Activated CD4-positive, alpha-beta memory T cell treated with anti-CD3 and anti-CD28 coated beads for 36 hours (primary cell): ENCODE results near the gene HAUS2. TPM values are rescaled to one million over a fixed set of nuclear protein-coding genes. Genes with fewer than 3 reads are reported as not detected.
"Not testable (repeated sequence)": the region's sequence is repeated elsewhere in the genome, so short reads cannot be mapped to it uniquely, and the experiment has no call there.

Experiments used
- CTCF ChIA-PET: fragments of 350-600 bp; sonication (Branson Sonifier 250); formaldehyde crosslinking; loops from one replicate; lab custom pipeline; 2021; ENCODE audit warnings: antibody characterized with exemption, inconsistent platforms; lab: Charles Lee
- POLR2A ChIA-PET: fragments of 350-600 bp; sonication (Branson Sonifier 250); formaldehyde crosslinking; loops from one replicate; lab custom pipeline; 2021; ENCODE audit warnings: antibody characterized with exemption; lab: Charles Lee
- DNase-seq: peaks from one replicate; pipeline ENCODE4 v3.0.0-alpha.2; 2020
- H3K27ac Mint-ChIP-seq: one replicate; pipeline ENCODE4 v1.8.0; 2021; ENCODE audit warnings: mixed read lengths
- H3K27me3 Mint-ChIP-seq: one replicate; pipeline ENCODE4 v1.8.0; 2021; ENCODE audit warnings: mixed read lengths
- H3K36me3 Mint-ChIP-seq: one replicate; pipeline ENCODE4 v1.8.0; 2021; ENCODE audit warnings: mixed read lengths
- H3K4me1 Mint-ChIP-seq: one replicate; pipeline ENCODE4 v1.8.0; 2021; ENCODE audit warnings: low read depth, mixed read lengths
- H3K4me3 Mint-ChIP-seq: one replicate; pipeline ENCODE4 v1.8.0; 2021; ENCODE audit warnings: mild to moderate bottlenecking, mixed read lengths
- H3K9me3 Mint-ChIP-seq: one replicate; pipeline ENCODE4 v1.8.0; 2021; ENCODE audit warnings: mixed read lengths
- intact Hi-C: fragments of 100-400 bp; cut with micrococcal nuclease; formaldehyde crosslinking; loops from one replicate; pipeline ENCODE4 v1.15.1; 2023
- total RNA-seq, 2 experiments: library from RNA; stranded (reverse); gene quantifications; one replicate each; pipeline ENCODE4 v1.2.3, GENCODE V29; 2021

Gene HAUS2
- total RNA-seq, 2 experiments from 2014 or later = 44.9 to 45.1 TPM

GRCh38 chr15:42595626-42596240 lies 47.1 kb downstream of the HAUS2 start:
- intact Hi-C loops = no loop called here
- H3K9me3 Mint-ChIP-seq = no peaks in the 10 kb centered on the region
- H3K27ac Mint-ChIP-seq = no peak overlapping the region
- H3K36me3 Mint-ChIP-seq = no peaks in the 10 kb centered on the region
- no peak overlapping the region for H3K4me3 Mint-ChIP-seq
- no peaks in the 10 kb centered on the region for H3K4me1 Mint-ChIP-seq
- no peak for DNase-seq
- POLR2A ChIA-PET = no interaction called here
- no peaks in the 10 kb centered on the region for H3K27me3 Mint-ChIP-seq
- CTCF ChIA-PET = no interaction called here

GRCh38 chr15:42601316-42601715 lies 52.7 kb downstream of the HAUS2 start:
- H3K27ac Mint-ChIP-seq, H3K4me3 Mint-ChIP-seq, intact Hi-C loops, H3K27me3 Mint-ChIP-seq, CTCF ChIA-PET, H3K9me3 Mint-ChIP-seq, POLR2A ChIA-PET, H3K36me3 Mint-ChIP-seq, DNase-seq: not testable (repeated sequence)
- H3K4me1 Mint-ChIP-seq = peaks cover 14% of the 10 kb centered on the region

DNA sequence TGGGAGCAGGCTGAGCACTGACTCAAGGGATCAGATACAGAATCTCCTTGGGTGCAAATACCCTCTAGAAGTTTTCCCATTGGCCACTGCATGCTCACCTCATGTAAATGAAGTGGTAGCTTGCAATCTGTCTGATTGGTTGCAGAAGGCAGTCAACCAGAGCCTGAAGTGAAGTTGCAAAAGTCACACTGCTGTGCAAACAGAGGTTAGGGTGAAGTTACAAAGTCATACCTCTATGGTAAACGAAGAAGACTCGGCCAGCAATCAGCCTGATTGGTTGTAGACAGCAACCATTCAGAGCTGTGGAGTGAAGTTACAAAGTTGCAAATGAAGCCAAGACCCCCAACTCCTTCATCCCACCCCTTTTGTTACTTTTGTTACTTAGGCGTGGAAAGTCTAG lies 53.9 kb downstream of the HAUS2 start:
- ChIA-PET POLR2A (no interaction called here), CTCF (no interaction called here)
- no peak for DNase-seq
- Mint-ChIP-seq H3K36me3 (no peaks in the 10 kb centered on the region), H3K4me1 (peaks cover 14% of the 10 kb centered on the region), H3K4me3 (no peak overlapping the region), H3K27ac (no peak overlapping the region), H3K9me3 (no peaks in the 10 kb centered on the region), H3K27me3 (no peaks in the 10 kb centered on the region)
- intact Hi-C loops = no loop called here

- Mint-ChIP-seq H3K27ac (no peak overlapping the region), H3K27me3 (no peaks in the 10 kb centered on the region), H3K4me1 (peaks cover 26% of the 10 kb centered on the region), H3K9me3 (no peaks in the 10 kb centered on the region), H3K36me3 (no peaks in the 10 kb centered on the region), H3K4me3 (no peak overlapping the region)
- intact Hi-C loops = no loop called here
- CTCF ChIA-PET = no interaction called here
- POLR2A ChIA-PET = no interaction called here
- no peak for DNase-seq
These were observed 55.3 kb downstream of the HAUS2 start for GRCh38 chr15:42603978-42604377.

DNA sequence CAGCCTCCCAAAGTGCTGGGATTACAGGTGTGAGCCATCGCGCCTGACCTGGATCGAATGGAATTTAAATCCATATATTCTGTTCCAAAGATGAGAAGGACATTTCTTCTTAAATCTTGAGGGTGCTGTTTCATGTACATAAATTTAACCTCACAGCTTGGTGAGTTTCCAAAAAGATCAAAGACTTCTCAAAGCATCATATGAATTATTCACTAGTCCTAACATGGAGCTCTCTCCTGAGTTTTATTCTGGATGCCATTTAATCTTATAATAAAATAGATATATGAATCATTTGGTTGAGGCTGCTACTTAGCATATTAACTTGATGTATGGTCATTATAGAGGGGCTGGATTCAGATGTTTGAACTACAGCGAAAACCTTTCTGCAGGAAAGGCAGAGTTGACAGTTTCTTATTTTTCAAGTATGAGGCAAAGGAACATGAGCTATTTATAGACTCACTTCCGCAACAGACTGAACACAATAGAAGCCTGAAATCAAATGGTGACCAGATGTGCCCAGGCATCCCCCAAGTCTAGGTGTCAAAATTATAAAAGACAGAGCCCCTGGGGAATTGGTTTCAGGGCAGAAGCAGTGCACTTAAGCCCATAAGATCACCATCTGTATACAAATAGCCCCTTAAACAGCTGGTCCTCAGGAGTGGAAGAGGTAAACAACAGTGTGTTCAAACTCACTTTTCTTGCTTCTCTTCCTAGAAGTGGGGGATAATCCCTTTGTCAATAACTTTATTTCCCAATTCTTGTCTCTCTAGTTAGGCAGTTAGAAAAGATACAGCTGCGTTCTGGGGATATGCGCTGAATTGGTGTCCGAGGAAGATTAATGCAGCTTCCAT lies 56.5 kb downstream of the HAUS2 start:
- CTCF ChIA-PET = no interaction called here
- intact Hi-C loops = no loop called here
- Mint-ChIP-seq H3K27ac (no peak overlapping the region), H3K9me3 (no peaks in the 10 kb centered on the region), H3K4me1 (peaks cover 28% of the 10 kb centered on the region), H3K4me3 (no peak overlapping the region), H3K36me3 (no peaks in the 10 kb centered on the region), H3K27me3 (no peaks in the 10 kb centered on the region)
- POLR2A ChIA-PET = no interaction called here
- DNase-seq = no peak

- DNase-seq = no peak
- no peaks in the 10 kb centered on the region for H3K27me3 Mint-ChIP-seq
- intact Hi-C loops = no loop called here
- no peak overlapping the region for H3K27ac Mint-ChIP-seq
- peaks cover 28% of the 10 kb centered on the region for H3K4me1 Mint-ChIP-seq
- no peaks in the 10 kb centered on the region for H3K36me3 Mint-ChIP-seq
- H3K4me3 Mint-ChIP-seq = no peak overlapping the region
- ChIA-PET CTCF (no interaction called here), POLR2A (no interaction called here)
- H3K9me3 Mint-ChIP-seq = no peaks in the 10 kb centered on the region
These were observed 57.2 kb downstream of the HAUS2 start for GRCh38 chr15:42605796-42606195.

- no peaks in the 10 kb centered on the region for H3K27me3 Mint-ChIP-seq
- POLR2A ChIA-PET = no interaction called here
- no peaks in the 10 kb centered on the region for H3K9me3 Mint-ChIP-seq
- no peak overlapping the region for H3K27ac Mint-ChIP-seq
- H3K4me1 Mint-ChIP-seq = peaks cover 28% of the 10 kb centered on the region
- intact Hi-C loops = no loop called here
- H3K4me3 Mint-ChIP-seq = no peak overlapping the region
- no peaks in the 10 kb centered on the region for H3K36me3 Mint-ChIP-seq
- DNase-seq = peak; percentile 64
- CTCF ChIA-PET = interaction anchor here (1.5 kb wide), 1 partner anchor 24 kb away, joined by 3 read pairs; no protein-coding TSS in a partner anchor
These were observed 59.5 kb downstream of the HAUS2 start for GRCh38 chr15:42608110-42608531.

GRCh38 chr15:42608752-42609488 lies 60.3 kb downstream of the HAUS2 start:
- DNase-seq = no peak
- Mint-ChIP-seq H3K4me3 (no peak overlapping the region), H3K27me3 (no peaks in the 10 kb centered on the region), H3K9me3 (no peaks in the 10 kb centered on the region), H3K4me1 (peaks cover 28% of the 10 kb centered on the region), H3K27ac (no peak overlapping the region), H3K36me3 (no peaks in the 10 kb centered on the region)
- intact Hi-C loops = loop anchor here (1.0 kb wide), 1 partner anchor 34 kb away; the partner anchor contains the start of gene STARD9
- CTCF ChIA-PET = interaction anchor here (1.5 kb wide), 1 partner anchor 25 kb away, joined by 3 read pairs; no protein-coding TSS in a partner anchor
- POLR2A ChIA-PET = interaction anchor here (0.7 kb wide), 1 partner anchor 147 kb away, joined by 5 read pairs; no protein-coding TSS in a partner anchor

DNA sequence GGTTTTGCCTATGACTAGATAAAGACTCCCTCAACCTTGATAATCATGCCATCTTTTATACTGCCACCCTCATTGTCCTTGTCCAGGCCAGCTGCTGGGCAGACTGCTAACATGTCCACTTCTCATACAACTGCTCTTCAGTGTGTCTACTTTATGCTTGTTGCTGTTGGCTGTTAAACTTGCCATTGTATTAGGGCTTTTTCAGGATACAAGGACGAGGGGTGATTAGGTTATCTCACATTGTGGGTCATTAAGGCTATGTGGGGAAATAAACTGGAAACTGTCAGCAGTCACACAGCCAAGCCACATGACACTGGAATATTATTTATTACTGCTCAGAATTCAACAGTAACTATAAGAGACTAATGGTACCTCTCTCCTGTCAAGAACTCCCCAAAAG lies 62.9 kb downstream of the HAUS2 start:
- ChIA-PET CTCF (no interaction called here), POLR2A (no interaction called here)
- H3K36me3 Mint-ChIP-seq = no peaks in the 10 kb centered on the region

DNA sequence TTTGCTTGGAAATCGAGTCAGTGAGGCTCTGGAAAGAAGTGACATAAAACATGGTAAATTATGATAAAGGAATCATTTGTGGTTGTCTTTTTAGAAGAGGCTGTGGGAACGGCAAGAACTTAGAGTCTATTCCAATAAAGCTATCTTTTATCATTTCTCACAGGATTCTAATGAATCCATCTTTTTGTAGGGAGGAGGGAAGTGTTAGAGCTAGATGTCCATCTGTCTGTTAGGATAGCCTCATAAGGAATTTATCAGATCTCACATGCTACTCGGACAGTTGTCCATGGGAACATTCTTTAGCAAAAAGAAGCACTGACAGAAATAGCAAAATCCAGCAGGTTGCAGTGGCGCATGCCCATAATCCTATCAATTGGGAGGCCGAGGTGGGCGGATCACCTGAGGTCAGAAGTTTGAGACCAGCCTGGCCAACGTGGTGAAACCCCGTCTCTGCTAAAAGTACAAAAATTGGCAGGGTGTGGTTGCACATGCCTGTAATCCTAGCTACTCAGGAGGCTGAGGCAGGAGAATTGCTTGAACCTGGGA lies 63.8 kb downstream of the HAUS2 start:
- H3K27ac Mint-ChIP-seq = no peak overlapping the region
- POLR2A ChIA-PET = interaction anchor here (0.6 kb wide), 1 partner anchor 44 kb away, joined by 3 read pairs; no protein-coding TSS in a partner anchor
- intact Hi-C loops = no loop called here

More for the DNA sequence above, 62.9 kb downstream of the HAUS2 start:
- H3K4me1 Mint-ChIP-seq = peaks cover 14% of the 10 kb centered on the region
- H3K4me3 Mint-ChIP-seq = no peak overlapping the region
- H3K9me3 Mint-ChIP-seq = no peaks in the 10 kb centered on the region
- no peaks in the 10 kb centered on the region for H3K27me3 Mint-ChIP-seq
- no peak overlapping the region for H3K27ac Mint-ChIP-seq
- no peak for DNase-seq
- intact Hi-C loops = no loop called here

DNA sequence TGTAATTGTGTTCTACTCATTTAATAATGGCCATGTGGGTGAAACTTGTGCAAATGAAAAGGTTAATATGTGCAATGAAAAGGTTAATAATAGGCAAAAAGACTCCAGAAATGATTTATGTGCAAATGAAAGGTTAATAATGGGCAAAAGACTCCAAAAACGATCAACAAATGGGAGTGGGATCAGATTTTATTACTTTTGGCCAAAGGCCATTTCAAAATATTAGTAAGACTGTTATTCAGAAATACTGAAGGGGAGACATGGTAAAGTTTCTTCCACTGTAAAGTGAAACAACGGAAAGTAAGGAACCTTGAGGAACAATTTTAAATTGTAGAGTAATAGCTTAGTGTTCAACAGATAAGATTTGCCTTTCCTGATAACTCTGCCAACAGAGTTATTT lies 67.5 kb downstream of the HAUS2 start:
- Mint-ChIP-seq H3K27ac (no peak overlapping the region), H3K4me1 (peaks cover 2% of the 10 kb centered on the region), H3K27me3 (no peaks in the 10 kb centered on the region), H3K9me3 (no peaks in the 10 kb centered on the region), H3K4me3 (no peak overlapping the region), H3K36me3 (no peaks in the 10 kb centered on the region)
- ChIA-PET POLR2A (interaction anchor here (0.6 kb wide), 1 partner anchor 111 kb away, joined by 6 read pairs; no protein-coding TSS in a partner anchor), CTCF (interaction anchor here (0.6 kb wide), 1 partner anchor 415 kb away, joined by 3 read pairs; no protein-coding TSS in a partner anchor)
- intact Hi-C loops = no loop called here
- no peak for DNase-seq

More for the DNA sequence above, 63.8 kb downstream of the HAUS2 start:
- Mint-ChIP-seq H3K27me3 (no peaks in the 10 kb centered on the region), H3K36me3 (no peaks in the 10 kb centered on the region), H3K9me3 (no peaks in the 10 kb centered on the region), H3K4me3 (no peak overlapping the region), H3K4me1 (peaks cover 14% of the 10 kb centered on the region)
- no peak for DNase-seq
- CTCF ChIA-PET = no interaction called here
